COR-L47 (cell line): ENCODE data around the gene HOXC10.

ENCODE experiments used
- DNase-seq: peaks from one replicate; lab custom pipeline; 2025; lab: John Stamatoyannopoulos, UW

The HOXC10 gene

DNA sequence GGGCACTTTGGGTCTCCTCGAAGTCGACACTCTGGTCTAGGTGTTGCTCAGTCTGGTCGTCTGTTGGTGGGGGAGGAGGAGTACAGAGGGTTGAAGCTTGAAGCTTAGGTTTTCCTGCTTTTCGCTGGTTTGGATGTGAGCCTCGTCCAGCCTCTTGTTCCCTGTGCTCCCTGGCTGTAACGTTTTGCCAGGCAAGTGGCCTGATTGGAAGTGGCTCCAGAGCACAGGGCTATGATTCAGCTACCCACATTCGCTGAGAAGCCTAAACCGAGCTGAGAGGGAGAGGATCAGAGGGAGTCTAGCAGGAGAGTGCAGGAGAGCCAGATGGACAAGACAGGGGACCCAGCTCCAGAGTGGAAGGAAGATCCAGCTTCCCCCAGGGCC, 6.1 kb downstream of the HOXC10 start:
- DNase-seq: no peak

DNA sequence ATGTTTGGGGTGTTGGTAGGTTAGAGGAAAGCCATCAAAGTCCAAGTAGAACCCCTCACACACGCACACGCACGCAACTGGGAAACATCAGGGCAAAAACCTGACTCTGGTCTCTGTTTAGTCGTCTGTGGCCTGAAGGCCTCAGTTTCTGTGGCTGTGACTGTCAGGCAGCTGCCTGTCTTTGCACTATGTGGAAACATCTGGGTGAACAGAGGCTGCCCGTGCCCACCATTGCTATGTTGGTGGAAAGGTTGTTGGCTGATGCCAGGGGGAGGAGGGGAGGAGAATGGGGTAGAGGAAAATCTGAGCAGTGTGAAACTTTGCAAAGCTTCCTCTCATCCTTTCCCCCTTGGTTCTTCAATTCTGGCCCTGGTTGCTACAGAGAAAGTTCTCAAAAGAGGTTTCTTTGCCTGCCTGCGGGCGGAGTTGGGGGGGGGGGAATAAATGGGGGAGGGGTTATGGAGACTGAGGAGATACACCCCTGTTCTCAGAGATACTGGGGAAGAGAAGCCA, 7.5 kb downstream of the HOXC10 start:
- no peak for DNase-seq

DNA sequence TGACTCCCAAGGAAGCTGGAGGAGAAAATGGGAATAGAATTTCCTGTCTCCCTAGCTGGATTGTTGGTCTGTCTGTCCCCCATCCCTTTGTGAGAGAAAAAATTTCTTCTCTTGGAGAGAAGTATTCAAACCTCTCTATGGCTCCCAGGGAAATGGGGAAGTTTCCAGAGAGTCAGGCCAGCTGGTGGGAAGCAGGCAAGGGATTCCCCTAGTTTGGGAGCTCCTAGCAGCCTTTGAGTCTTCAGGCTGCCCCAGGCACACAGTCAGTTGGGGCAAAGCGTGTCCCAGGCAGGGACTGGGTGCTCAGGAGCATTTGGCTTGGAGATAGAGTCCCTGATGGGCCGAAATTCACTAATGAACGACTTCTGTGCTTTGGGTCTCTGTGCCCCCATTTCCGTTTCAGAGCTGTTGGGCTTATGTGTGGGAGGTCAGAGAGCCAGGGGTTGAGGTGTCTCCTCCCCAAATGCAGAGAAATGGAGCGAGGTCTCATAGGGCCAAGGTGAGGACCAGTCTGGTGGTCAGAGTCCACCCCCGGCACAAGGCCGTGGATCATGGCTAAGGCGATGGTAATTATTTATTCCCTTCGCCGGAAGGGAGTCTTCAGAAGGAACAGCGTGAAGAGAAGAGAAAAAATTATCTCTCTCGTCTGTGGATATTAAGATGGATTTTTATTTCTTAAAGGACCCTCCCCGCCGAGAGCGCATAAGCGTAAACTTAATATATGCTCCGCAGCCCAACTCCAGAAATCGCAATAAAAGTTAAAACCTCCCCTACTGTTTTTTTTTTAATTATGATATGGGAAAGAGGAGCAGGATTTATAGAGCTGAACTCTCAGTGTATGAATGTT, 8.4 kb downstream of the HOXC10 start:
- no peak for DNase-seq

DNA sequence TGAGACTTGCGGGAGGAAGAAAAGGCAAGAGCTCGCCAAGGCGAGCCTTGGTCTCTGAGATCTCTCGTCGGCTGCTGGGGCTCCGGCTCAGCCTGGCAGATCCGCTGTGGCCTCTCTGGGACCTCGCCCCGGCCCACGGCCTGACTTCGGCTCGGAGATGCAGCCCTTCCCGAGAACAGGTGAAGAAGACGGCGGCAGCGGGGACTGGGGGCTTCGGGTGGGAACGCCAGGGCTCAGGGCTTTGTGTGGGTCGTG, 9.0 kb downstream of the HOXC10 start:
- DNase-seq: no peak

- no peak for DNase-seq
These were observed 9.5 kb downstream of the HOXC10 start for GRCh38 chr12:53994264-53995001.

DNA sequence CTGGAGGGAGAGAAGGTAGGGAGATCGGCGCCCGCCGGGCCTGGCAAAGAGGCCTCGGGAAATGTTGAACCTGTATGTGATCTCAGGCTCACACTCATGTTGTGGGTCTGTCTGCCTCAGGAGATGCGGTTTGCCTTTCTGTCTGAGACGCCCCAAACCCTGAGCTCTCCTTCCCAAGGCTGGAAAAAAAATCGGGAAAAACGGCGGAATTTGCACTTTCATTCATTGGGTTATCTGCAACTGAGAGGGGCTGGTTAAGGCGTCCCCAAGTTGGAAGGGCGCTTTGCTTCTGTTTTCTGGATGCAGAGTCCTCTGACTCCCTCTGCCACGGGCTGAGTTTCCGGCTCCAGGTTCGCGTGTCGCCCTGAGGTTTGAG, 10.0 kb downstream of the HOXC10 start:
- DNase-seq: no peak

- no peak for DNase-seq
These were observed 10.7 kb downstream of the HOXC10 start for GRCh38 chr12:53995378-53996239.

DNA sequence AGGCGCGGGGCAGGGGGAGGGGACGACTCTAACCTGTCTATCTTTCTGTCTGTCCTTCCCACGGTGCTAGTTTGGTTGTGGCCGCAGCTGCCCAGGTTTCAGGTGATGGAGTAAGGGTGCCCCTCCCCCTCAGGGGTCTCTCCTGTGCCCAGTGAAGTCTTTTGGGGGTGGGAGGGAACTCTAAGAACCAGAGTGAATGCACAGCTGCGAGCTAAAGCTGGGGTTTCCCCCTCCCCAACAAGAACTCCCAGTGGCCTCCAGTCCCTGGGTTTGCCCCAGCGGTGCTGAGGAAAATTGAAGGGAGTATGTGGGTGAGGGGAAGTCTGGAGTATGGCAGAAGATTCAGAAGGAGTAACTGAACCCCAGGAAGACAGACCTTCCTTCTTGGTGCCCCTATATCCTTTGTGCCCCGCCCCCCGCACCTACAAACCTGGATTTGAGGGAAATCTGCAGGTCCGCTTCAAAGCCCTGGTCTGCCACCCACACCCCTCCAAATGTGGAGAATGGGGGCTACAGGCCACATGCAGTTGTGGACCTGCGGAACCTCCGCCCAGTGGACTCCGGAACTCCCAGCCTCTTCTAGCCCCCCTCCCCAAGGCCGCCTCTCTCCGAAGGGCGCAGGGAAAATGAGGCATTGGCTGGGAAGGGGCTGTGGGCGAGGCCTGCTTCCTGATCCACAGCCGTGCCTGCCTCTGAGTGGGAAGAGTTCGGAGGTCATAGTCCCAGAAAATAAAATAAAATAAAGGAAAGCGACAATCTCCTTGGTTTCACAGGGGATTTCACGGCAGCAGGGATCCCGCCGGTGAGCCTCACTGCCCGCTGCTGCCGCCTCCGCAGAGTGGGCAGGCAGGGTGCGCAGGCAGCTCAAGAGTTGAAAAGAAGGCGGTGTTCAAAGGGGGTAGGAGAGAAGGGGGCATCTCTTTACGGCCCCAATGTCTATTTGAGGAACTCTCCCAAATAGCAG, 11.6 kb downstream of the HOXC10 start:
- DNase-seq: no peak

GRCh38 chr12:53997204-53998109, 12.5 kb downstream of the HOXC10 start:
- DNase-seq: no peak

- no peak for DNase-seq
These were observed 13.4 kb downstream of the HOXC10 start for GRCh38 chr12:53998110-53998899.

- DNase-seq: no peak
These were observed 13.9 kb downstream of the HOXC10 start for GRCh38 chr12:53998900-53999236.

DNA sequence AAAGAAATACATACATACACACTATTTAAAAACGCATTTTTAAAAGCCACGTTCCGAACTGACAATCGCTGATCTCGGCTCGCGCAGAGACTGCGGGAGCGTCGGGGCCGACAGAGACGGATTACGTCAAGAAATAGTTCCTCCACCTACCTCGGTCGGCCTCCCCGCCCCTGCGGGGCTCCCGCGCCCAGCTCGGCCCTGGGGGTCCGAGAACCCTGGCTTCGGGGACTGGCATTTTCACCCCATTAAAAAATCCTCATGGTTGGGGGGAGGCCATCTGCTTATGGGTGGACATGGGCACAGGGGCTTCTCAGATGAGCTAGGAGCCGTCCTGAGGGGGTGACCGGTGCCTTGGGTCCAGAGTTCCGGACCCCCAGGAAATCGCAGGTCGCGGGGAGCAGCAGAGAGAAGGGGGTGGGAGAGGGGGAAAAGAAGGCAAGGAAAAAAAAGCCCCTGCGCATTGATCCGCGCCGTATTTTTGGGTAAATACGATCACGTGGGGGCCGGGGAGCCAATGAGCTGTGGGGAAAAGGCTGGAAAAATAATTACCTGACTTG, 14.7 kb downstream of the HOXC10 start:
- no peak for DNase-seq

GRCh38 chr12:54000116-54001114, 15.5 kb downstream of the HOXC10 start, which contains the start of gene HOXC9:
Gene HOXC9, plus strand, starts transcription at chr12:54000161. Its CDS starts 28 bp downstream, at chr12:54000189.
- DNase-seq: no peak

GRCh38 chr12:54001283-54002187, 16.6 kb downstream of the HOXC10 start:
- no peak for DNase-seq

DNA sequence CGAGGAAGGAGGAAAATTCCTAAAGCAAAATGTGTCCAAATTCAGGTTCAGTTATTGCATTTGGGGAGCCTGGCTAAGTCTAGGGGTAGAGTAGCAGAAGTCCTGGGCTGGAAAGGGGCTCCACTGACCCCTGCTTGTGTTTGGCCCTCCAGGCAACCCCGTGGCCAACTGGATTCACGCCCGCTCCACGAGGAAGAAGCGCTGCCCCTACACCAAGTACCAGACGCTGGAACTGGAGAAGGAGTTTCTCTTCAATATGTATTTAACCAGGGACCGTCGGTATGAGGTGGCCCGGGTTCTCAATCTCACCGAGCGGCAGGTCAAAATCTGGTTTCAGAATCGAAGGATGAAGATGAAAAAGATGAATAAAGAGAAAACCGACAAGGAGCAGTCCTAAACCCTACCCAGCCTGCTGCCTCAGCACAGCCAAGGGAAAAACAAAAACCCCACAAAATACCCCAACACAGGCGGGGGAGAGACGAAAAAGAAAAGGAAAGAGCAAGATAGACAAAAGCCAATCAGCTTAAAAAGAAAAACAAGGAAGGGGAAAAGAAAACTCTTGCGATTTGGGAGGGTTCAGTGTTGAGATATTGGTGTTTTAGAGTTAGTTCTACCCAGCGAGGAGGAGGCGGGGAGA, 17.4 kb downstream of the HOXC10 start:
- no peak for DNase-seq

GRCh38 chr12:54002915-54003389, 18.0 kb downstream of the HOXC10 start:
- DNase-seq: no peak
